Mesenchymal stem cell (in vitro differentiated cells and primary cell): ENCODE results near the gene SIDT1.

ENCODE experiments used
- DNase-seq: peaks from one replicate; pipeline ENCODE4 v3.0.0-alpha.2; 2013
- H2AFZ ChIP-seq: one replicate; pipeline ENCODE4 v1.6.1; 2013; ENCODE audit warnings: low read depth, mild to moderate bottlenecking, control low read depth, inconsistent platforms, low read length, moderate library complexity
- H2AK5ac ChIP-seq: 2 replicates; pipeline ENCODE4 v1.6.1; 2013; ENCODE audit warnings: low read length, moderate library complexity, mild to moderate bottlenecking, inconsistent platforms; ENCODE audit not compliant: severe bottlenecking
- H2BK120ac ChIP-seq: one replicate; pipeline ENCODE4 v1.6.1; 2013; ENCODE audit warnings: low read depth, mild to moderate bottlenecking, inconsistent platforms, low read length, moderate library complexity
- H2BK12ac ChIP-seq, 2 experiments: one replicate each; pipeline ENCODE4 v1.6.1; 2013; ENCODE audit warnings: inconsistent platforms in 2 of 2, low read length in 2 of 2, mild to moderate bottlenecking in 2 of 2, moderate library complexity in 2 of 2, control low read depth in 1 of 2
- H2BK15ac ChIP-seq: one replicate; pipeline ENCODE4 v1.6.1; 2013; ENCODE audit warnings: mild to moderate bottlenecking, low read depth, inconsistent platforms; ENCODE audit not compliant: poor library complexity, severe bottlenecking
- H2BK5ac ChIP-seq: 2 replicates; pipeline ENCODE4 v1.6.1; 2013; ENCODE audit warnings: low read depth, mild to moderate bottlenecking, low read length, control low read depth, inconsistent platforms; ENCODE audit not compliant: poor library complexity, severe bottlenecking
- H3K14ac ChIP-seq, 2 experiments: one replicate each; pipeline ENCODE4 v1.6.1; 2013; ENCODE audit warnings: inconsistent platforms in 2 of 2, low read length in 2 of 2, control low read depth in 1 of 2, mild to moderate bottlenecking in 1 of 2, moderate library complexity in 1 of 2
- H3K18ac ChIP-seq, 2 experiments: one replicate each; pipeline ENCODE4 v1.6.1; 2013; ENCODE audit warnings: inconsistent platforms in 2 of 2, low read length in 2 of 2, control low read depth in 1 of 2, low read depth in 1 of 2, mild to moderate bottlenecking in 1 of 2
- H3K23ac ChIP-seq, 2 experiments: one replicate each; pipeline ENCODE4 v1.6.1; 2013; ENCODE audit warnings: inconsistent platforms in 2 of 2, low read length in 2 of 2, mild to moderate bottlenecking in 2 of 2, moderate library complexity in 2 of 2, control low read depth in 1 of 2
- H3K27ac ChIP-seq: 2 replicates; pipeline ENCODE4 v1.5.1; 2013; ENCODE audit warnings: mild to moderate bottlenecking, moderate library complexity, low read length, control low read depth, inconsistent platforms; ENCODE audit not compliant: poor library complexity, severe bottlenecking
- H3K27me3 ChIP-seq, 2 experiments: 2 replicates each; pipeline versions ENCODE4 v1.6.1 to v1.7.0; 2013; ENCODE audit warnings: low read length in 2 of 2, mild to moderate bottlenecking in 2 of 2, moderate library complexity in 2 of 2, control low read depth in 1 of 2, inconsistent platforms in 1 of 2; ENCODE audit not compliant: control insufficient read depth in 1 of 2, insufficient read depth in 1 of 2
- H3K36me3 ChIP-seq, 2 experiments: 2 replicates each; pipeline versions ENCODE4 v1.6.1 to v1.7.0; 2013; ENCODE audit warnings: low read length in 2 of 2, control low read depth in 1 of 2, inconsistent platforms in 1 of 2, low read depth in 1 of 2, mild to moderate bottlenecking in 1 of 2; ENCODE audit not compliant: insufficient read depth in 2 of 2, control insufficient read depth in 1 of 2
- H3K4ac ChIP-seq, 2 experiments: one replicate each; pipeline ENCODE4 v1.6.1; 2013; ENCODE audit warnings: inconsistent platforms in 2 of 2, low read length in 2 of 2, mild to moderate bottlenecking in 2 of 2, moderate library complexity in 2 of 2, control low read depth in 1 of 2, low read depth in 1 of 2
- H3K4me1 ChIP-seq: 2 replicates; pipeline ENCODE4 v1.6.1; 2013; ENCODE audit warnings: low read depth, low read length, control low read depth; ENCODE audit not compliant: control insufficient read depth, insufficient read depth
- H3K4me2 ChIP-seq: 2 replicates; pipeline ENCODE4 v1.6.1; 2013; ENCODE audit warnings: low read length, mild to moderate bottlenecking, inconsistent platforms; ENCODE audit not compliant: poor library complexity, severe bottlenecking
- H3K4me3 ChIP-seq, 2 experiments: 2 replicates each; pipeline versions ENCODE4 v1.5.1 to v1.7.0; 2013; ENCODE audit warnings: low read length in 2 of 2, mild to moderate bottlenecking in 2 of 2, control low read depth in 1 of 2, low read depth in 1 of 2; ENCODE audit not compliant: insufficient read depth in 1 of 2
- H3K79me1 ChIP-seq: replicated peaks from 2 replicates; pipeline ENCODE4 v1.6.1; 2013; ENCODE audit warnings: mild to moderate bottlenecking, control low read depth, low read length, inconsistent platforms; ENCODE audit not compliant: poor library complexity, severe bottlenecking
- H3K9ac ChIP-seq: 2 replicates; pipeline ENCODE4 v1.7.0; 2013; ENCODE audit warnings: mild to moderate bottlenecking, low read length, moderate library complexity
- H3K9me3 ChIP-seq: 2 replicates; pipeline ENCODE4 v1.7.0; 2013; ENCODE audit warnings: mild to moderate bottlenecking, low read length; ENCODE audit not compliant: control insufficient read depth
- H4K8ac ChIP-seq: one replicate; pipeline ENCODE4 v1.6.1; 2013; ENCODE audit warnings: inconsistent platforms, mild to moderate bottlenecking, low read length, moderate library complexity
- H4K91ac ChIP-seq: one replicate; pipeline ENCODE4 v1.6.1; 2013; ENCODE audit warnings: mild to moderate bottlenecking, low read length, inconsistent platforms
- WGBS: methylation state at CpG from one replicate; pipeline ENCODE4 v1.1.7; 2013; ENCODE audit warnings: mixed read lengths; 5-methylcytosine and 5-hydroxymethylcytosine counted together

The SIDT1 gene

DNA sequence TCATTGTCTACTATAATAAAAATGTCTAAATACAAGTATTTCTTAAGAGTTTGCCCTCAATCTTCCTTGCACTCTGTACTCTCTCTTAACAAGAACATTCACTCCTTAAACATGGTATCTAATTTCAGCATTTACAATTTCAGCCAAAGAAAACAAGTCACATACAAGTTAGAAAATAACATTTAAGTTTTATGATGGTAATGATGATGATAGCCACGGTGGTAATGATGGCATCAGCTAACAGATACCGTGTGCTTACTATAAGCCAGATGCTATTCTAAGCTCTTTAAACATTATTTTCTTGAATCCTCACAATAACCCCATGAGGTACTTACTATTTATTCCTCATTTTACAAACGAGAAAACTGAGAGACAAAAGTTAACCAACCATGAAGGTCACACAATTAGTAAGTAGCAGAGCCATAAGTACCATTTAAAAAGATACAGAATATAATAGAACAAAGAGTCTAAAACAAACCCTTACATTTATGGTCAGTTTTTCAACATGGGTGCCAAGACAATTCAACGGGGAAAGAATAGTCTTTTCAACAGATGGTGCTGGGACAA is 24.8 kb upstream of the SIDT1 start:
- Histone ChIP-seq H4K91ac (no peak overlapping the region), H3K27ac (no peak overlapping the region), H3K4me1 (no peaks in the 10 kb centered on the region), H3K9ac (no peak overlapping the region), H3K36me3 (peaks cover 3 to 18% of the 10 kb centered on the region in 2 experiments), H3K4ac (no peak overlapping the region), H3K18ac (no peak overlapping the region), H3K9me3 (no peaks in the 10 kb centered on the region), H4K8ac (no peak overlapping the region), H3K27me3 (no peaks in the 10 kb centered on the region), H3K4me3 (no peak overlapping the region), H2AK5ac (no peak overlapping the region), H2BK120ac (no peak overlapping the region), H3K79me1 (peaks cover 15% of the 10 kb centered on the region), H3K23ac (no peak overlapping the region), H3K4me2 (no peak overlapping the region), H2AFZ (no peak overlapping the region), H2BK5ac (no peak overlapping the region), H2BK15ac (no peak overlapping the region), H2BK12ac (no peak overlapping the region), H3K14ac (no peak overlapping the region)
- DNase-seq: no peak
- 83% methylated on average over 3 of the region's 4 CpGs for WGBS

- H3K4me1 ChIP-seq: no peaks in the 10 kb centered on the region
- no CpG with 5 or more reads among the region's 1 CpG for WGBS
These were observed 23.4 kb upstream of the SIDT1 start for GRCh38 chr3:113508966-113509365.

GRCh38 chr3:113514265-113514769 is 18.0 kb upstream of the SIDT1 start:
- Histone ChIP-seq H3K14ac (no peak overlapping the region), H2BK5ac (no peak overlapping the region), H2AFZ (peak overlapping the region; percentile 72), H2AK5ac (no peak overlapping the region), H3K79me1 (peaks cover 10% of the 10 kb centered on the region), H3K4me1 (peaks cover 2% of the 10 kb centered on the region), H3K4me3 (peak overlapping the region; percentile 70 to 98), H3K27me3 (peaks cover 5 to 12% of the 10 kb centered on the region in 2 experiments), H4K8ac (peak overlapping the region; percentile 47), H3K23ac (no peak overlapping the region), H3K36me3 (no peaks in the 10 kb centered on the region), H2BK120ac (no peak overlapping the region), H3K9ac (peak overlapping the region; percentile 91), H3K4ac (no peak overlapping the region), H2BK12ac (no peak overlapping the region), H2BK15ac (peak overlapping the region; percentile 54), H3K9me3 (no peaks in the 10 kb centered on the region), H3K27ac (peak overlapping the region; percentile 87), H3K18ac (peak overlapping the region; percentile 24 to 71), H3K4me2 (peak overlapping the region; percentile 87), H4K91ac (no peak overlapping the region)
- DNase-seq: no peak
- under 1% methylated on average over 9 of the region's 9 CpGs for WGBS

More at GRCh38 chr3:113508966-113509365, 23.4 kb upstream of the SIDT1 start:
- DNase-seq: no peak
- Histone ChIP-seq H2BK5ac (no peak overlapping the region), H3K27me3 (no peaks in the 10 kb centered on the region), H3K9ac (no peak overlapping the region), H3K18ac (no peak overlapping the region), H4K8ac (no peak overlapping the region), H3K23ac (no peak overlapping the region), H3K9me3 (no peaks in the 10 kb centered on the region), H2AK5ac (no peak overlapping the region), H4K91ac (no peak overlapping the region), H2BK12ac (no peak overlapping the region), H2AFZ (no peak overlapping the region), H3K4me3 (no peak overlapping the region), H3K27ac (no peak overlapping the region), H3K4ac (no peak overlapping the region), H3K79me1 (peaks cover 18% of the 10 kb centered on the region), H3K4me2 (no peak overlapping the region), H3K36me3 (peaks cover 3 to 18% of the 10 kb centered on the region in 2 experiments), H3K14ac (no peak overlapping the region), H2BK120ac (no peak overlapping the region), H2BK15ac (no peak overlapping the region)

GRCh38 chr3:113516115-113516505 is 16.2 kb upstream of the SIDT1 start:
- H3K4ac ChIP-seq: no peak overlapping the region

More at GRCh38 chr3:113516115-113516505, 16.2 kb upstream of the SIDT1 start:
- H3K4me3 ChIP-seq: peak overlapping the region in 1 of 2 experiments; percentile 98
- H2BK5ac ChIP-seq: no peak overlapping the region
- 41% methylated on average over 4 of the region's 5 CpGs for WGBS
- no peaks in the 10 kb centered on the region for H3K36me3 ChIP-seq
- peaks cover 2% of the 10 kb centered on the region for H3K4me1 ChIP-seq
- no peak overlapping the region for H4K91ac ChIP-seq
- no peak overlapping the region for H2BK15ac ChIP-seq
- H3K23ac ChIP-seq: no peak overlapping the region
- H2AK5ac ChIP-seq: no peak overlapping the region
- DNase-seq: no peak
- H3K14ac ChIP-seq: no peak overlapping the region
- H2BK12ac ChIP-seq: no peak overlapping the region
- no peak overlapping the region for H3K18ac ChIP-seq
- H3K27ac ChIP-seq: no peak overlapping the region
- H3K9me3 ChIP-seq: no peaks in the 10 kb centered on the region
- no peak overlapping the region for H3K4me2 ChIP-seq
- peak overlapping the region; percentile 91 for H3K9ac ChIP-seq
- H3K27me3 ChIP-seq: peaks cover 5 to 12% of the 10 kb centered on the region in 2 experiments
- no peak overlapping the region for H2BK120ac ChIP-seq
- H3K79me1 ChIP-seq: peaks cover 6% of the 10 kb centered on the region
- H2AFZ ChIP-seq: no peak overlapping the region
- H4K8ac ChIP-seq: peak overlapping the region; percentile 60
